HCT116 (cell line): ENCODE results near the gene F11R. TPM values are rescaled to one million over a fixed set of nuclear protein-coding genes. Genes with fewer than 3 reads are reported as not detected.
A peak's percentile ranks its signal among the peaks of the same experiment; 100 is the strongest.

ENCODE experiments used
- ATAC-seq: fragments of 200-7000 bp; cut with Tn5 transposase; 2 replicates; pipeline ENCODE4 v1.9.1; 2020; ENCODE audit warnings: mild to moderate bottlenecking, moderate library complexity
- BruUV-seq: library from RNA; stranded (reverse); fragments of 400-500 nt; replicated peaks from 2 replicates; lab custom pipeline; 2021; lab: Mats Ljungman, UMichigan
- CTCF ChIA-PET: fragments of 300-600 bp; sonication (Branson Sonifier 250); formaldehyde crosslinking; loops from one replicate; lab custom pipeline; 2021; ENCODE audit warnings: antibody characterized with exemption; lab: Charles Lee
- POLR2A ChIA-PET: fragments of 300-600, 350-600 bp; sonication (Branson Sonifier 250); formaldehyde crosslinking; loops from one replicate; lab custom pipeline; 2021; ENCODE audit warnings: antibody characterized with exemption; lab: Charles Lee
- RAD21 ChIA-PET, 2 experiments: fragments of 300-600 bp; sonication (Branson Sonifier 250); formaldehyde crosslinking; loops; one replicate each; lab custom pipeline; 2023; ENCODE audit warnings: low total read pairs in 2 of 2; ENCODE audit not compliant: uncharacterized antibody in 2 of 2, unreplicated experiment in 2 of 2, low non-redundant PET in 1 of 2; lab: Charles Lee
- DNase-seq: peaks from one replicate; pipeline ENCODE4 v3.0.0-alpha.2; 2010; ENCODE audit warnings: low read depth, low spot score
- H2AFZ ChIP-seq: fragments of 200-600 bp; shearing (Covaris generic), sonication (generic); 2 replicates; pipeline ENCODE4 v1.6.1; 2017; ENCODE audit warnings: low read depth, mixed run types, mixed read lengths, antibody characterized with exemption, low read length; ENCODE audit not compliant: poor library complexity, severe bottlenecking
- H3K27ac ChIP-seq: 2 replicates; pipeline ENCODE4 v1.5.1; 2012; ENCODE audit warnings: low read depth, low read length
- H3K27me3 ChIP-seq: fragments of 200-600 bp; sonication (generic); 2 replicates; pipeline ENCODE4 v1.6.1; 2016; ENCODE audit warnings: mixed run types, low read length, mixed read lengths; ENCODE audit not compliant: insufficient read depth
- H3K36me3 ChIP-seq, 2 experiments: fragments of 200-500 bp in 1 of 2; fragments of 200-600 bp in 1 of 2; sonication (Bioruptor generic) in 1 of 2; sonication (generic) in 1 of 2; 2 replicates each; pipeline versions ENCODE4 v1.5.1 to v1.6.1; 2014 to 2016; ENCODE audit warnings: low read length in 2 of 2, inconsistent platforms in 1 of 2, mixed read lengths in 1 of 2, mixed run types in 1 of 2; ENCODE audit not compliant: insufficient read depth in 2 of 2, control insufficient read depth in 1 of 2
- H3K4me1 ChIP-seq, 2 experiments: fragments of 200-600 bp in 1 of 2; sonication (generic) in 1 of 2; 2 replicates each; pipeline versions ENCODE4 v1.5.1 to v1.6.1; 2012 to 2017; ENCODE audit warnings: low read length in 2 of 2, inconsistent platforms in 1 of 2, mild to moderate bottlenecking in 1 of 2, mixed read lengths in 1 of 2, mixed run types in 1 of 2, moderate library complexity in 1 of 2; ENCODE audit not compliant: insufficient read depth in 2 of 2, control insufficient read depth in 1 of 2
- H3K4me2 ChIP-seq: fragments of 200-600 bp; sonication (generic); 2 replicates; pipeline ENCODE4 v1.6.1; 2017; ENCODE audit warnings: mixed run types, low read length, mixed read lengths
- H3K4me3 ChIP-seq, 2 experiments: fragments of 200-600 bp in 1 of 2; sonication (generic) in 1 of 2; replicated peaks in 1 of 2; 2 replicates each; pipeline ENCODE4 v1.5.1; 2011 to 2016; ENCODE audit warnings: low read length in 2 of 2, control low read depth in 1 of 2, low read depth in 1 of 2, mild to moderate bottlenecking in 1 of 2, mixed read lengths in 1 of 2, mixed run types in 1 of 2
- H3K79me2 ChIP-seq: fragments of 200-600 bp; sonication (generic); 2 replicates; pipeline ENCODE4 v1.6.1; 2017; ENCODE audit warnings: mild to moderate bottlenecking, mixed run types, low read length, moderate library complexity, mixed read lengths; ENCODE audit not compliant: insufficient read depth
- H3K9ac ChIP-seq: fragments of 200-600 bp; sonication (generic); 2 replicates; pipeline ENCODE4 v1.6.1; 2016; ENCODE audit warnings: low read length, mixed read lengths
- H3K9me2 ChIP-seq: fragments of 200-600 bp; sonication (generic), shearing (Covaris generic); 2 replicates; pipeline ENCODE4 v1.6.1; 2017; ENCODE audit warnings: mixed run types, mild to moderate bottlenecking, moderate library complexity; ENCODE audit not compliant: insufficient read depth
- H3K9me3 ChIP-seq, 2 experiments: fragments of 200-500 bp in 1 of 2; fragments of 200-600 bp in 1 of 2; sonication (Bioruptor generic) in 1 of 2; sonication (generic) in 1 of 2; 2 replicates each; pipeline ENCODE4 v1.6.1; 2014 to 2017; ENCODE audit warnings: low read length in 2 of 2, mixed read lengths in 2 of 2, inconsistent platforms in 1 of 2, low read depth in 1 of 2, mild to moderate bottlenecking in 1 of 2, mixed run types in 1 of 2, moderate library complexity in 1 of 2; ENCODE audit not compliant: control insufficient read depth in 1 of 2, insufficient read depth in 1 of 2
- H4K20me1 ChIP-seq: fragments of 200-600 bp; sonication (generic), shearing (Covaris generic); 2 replicates; pipeline ENCODE4 v1.6.1; 2017; ENCODE audit warnings: mixed run types, mild to moderate bottlenecking, moderate library complexity; ENCODE audit not compliant: insufficient read depth
- CBX3 ChIP-seq: IDR thresholded peaks from 2 replicates; pipeline ENCODE4 v1.6.1; 2012; ENCODE audit warnings: low read depth
- EGR1 ChIP-seq: IDR thresholded peaks from 2 replicates; pipeline ENCODE4 v1.6.1; 2012; ENCODE audit warnings: low read depth
- ELF1 ChIP-seq: IDR thresholded peaks from 2 replicates; pipeline ENCODE4 v1.6.1; 2012; ENCODE audit warnings: low read depth, borderline replicate concordance
- EZH2phosphoT487 ChIP-seq: fragments of 200-600 bp; IDR thresholded peaks from 2 replicates; pipeline ENCODE4 v1.6.1; 2018; ENCODE audit warnings: antibody characterized with exemption, borderline replicate concordance
- POLR2AphosphoS5 ChIP-seq: IDR thresholded peaks from 2 replicates; pipeline ENCODE4 v1.6.1; 2011; ENCODE audit warnings: mild to moderate bottlenecking, low read depth, low read length, moderate library complexity
- SRF ChIP-seq: IDR thresholded peaks from 2 replicates; pipeline ENCODE4 v1.6.1; 2012; ENCODE audit warnings: low read depth
- TCF7L2 ChIP-seq: IDR thresholded peaks from 2 replicates; pipeline ENCODE4 v1.7.0; 2011; ENCODE audit warnings: borderline replicate concordance, inconsistent platforms; ENCODE audit not compliant: insufficient read depth, insufficient read length; ENCODE audit errors: extremely low read depth
- YY1 ChIP-seq: IDR thresholded peaks from 2 replicates; pipeline ENCODE4 v1.6.1; 2011; ENCODE audit warnings: low read length, low read depth, moderate library complexity, mild to moderate bottlenecking; ENCODE audit not compliant: insufficient replicate concordance; ENCODE audit errors: extremely low read depth
- ZFX ChIP-seq: fragments of 450-650 bp; IDR thresholded peaks from 2 replicates; pipeline ENCODE4 v1.6.1; 2017
- ZNF274 ChIP-seq: fragments of 200-500 bp; sonication (Bioruptor generic); IDR thresholded peaks from 2 replicates; pipeline ENCODE4 v1.6.1; 2014; ENCODE audit warnings: mild to moderate bottlenecking, low read depth, low read length, inconsistent platforms
- intact Hi-C: fragments of 100-400 bp; cut with micrococcal nuclease; formaldehyde crosslinking; loops from 2 replicates; pipeline ENCODE4 v1.10.0; 2022
- total RNA-seq: library from RNA; stranded (reverse); gene quantifications from one replicate; pipeline ENCODE4 v1.2.1, GENCODE V29; 2021; ENCODE audit not compliant: unreplicated experiment
- TF ChIP-seq, protein P1 (sequence below), 3 experiments: fragments of 200-600 bp in 1 of 3; sonication (generic) in 1 of 3; IDR thresholded peaks in 2 of 3; conservative IDR thresholded peaks in 1 of 3; 2 replicates each; pipeline ENCODE4 v1.5.1; 2012 to 2017; ENCODE audit warnings: low read depth in 2 of 3, low read length in 2 of 3, antibody characterized with exemption in 1 of 3, borderline replicate concordance in 1 of 3, control low read depth in 1 of 3, mild to moderate bottlenecking in 1 of 3, mixed read lengths in 1 of 3, mixed run types in 1 of 3, moderate library complexity in 1 of 3; ENCODE audit not compliant: insufficient read depth in 1 of 3
- TF ChIP-seq, protein P2 (sequence below): IDR thresholded peaks from 2 replicates; pipeline ENCODE4 v1.6.1; 2012; ENCODE audit warnings: low read depth
- TF ChIP-seq, protein P3 (sequence below): IDR thresholded peaks from 2 replicates; pipeline ENCODE4 v1.6.1; 2012

Gene F11R
- total RNA-seq, 1 experiment from 2014 or later = 86.7 TPM

DNA sequence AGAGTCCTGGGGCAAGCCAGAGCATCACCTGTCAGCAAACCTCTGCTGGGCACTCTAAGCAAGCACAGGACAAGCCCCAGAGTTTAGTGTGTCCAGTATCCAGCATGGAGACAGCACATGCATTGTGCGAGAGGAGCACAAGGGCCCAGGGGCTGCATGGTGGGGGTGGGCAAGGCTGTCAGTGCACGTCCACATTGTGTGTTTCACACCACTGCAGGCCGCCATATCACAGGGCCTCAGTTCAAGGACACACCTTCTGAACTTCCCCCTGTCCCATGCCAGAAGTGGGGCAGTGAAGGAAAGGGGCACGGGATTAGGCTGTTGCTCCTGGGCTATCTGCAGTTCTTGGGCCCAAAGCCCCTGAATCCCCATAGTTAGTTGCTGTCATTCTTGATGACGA is 18.6 kb upstream of the F11R start:
- Histone ChIP-seq H3K79me2 (peaks cover 36% of the 10 kb centered on the region), H3K4me3 (peak overlapping the region in 1 of 2 experiments; percentile 76; a peak in 1 of 4 replicates), H3K4me1 (peaks cover 12 to 28% of the 10 kb centered on the region in 2 experiments; a peak in 3 of 4 replicates), H3K4me2 (peak overlapping the region; percentile 90), H3K27me3 (no peaks in the 10 kb centered on the region), H3K9me2 (no peaks in the 10 kb centered on the region), H3K9me3 (no peaks in the 10 kb centered on the region), H4K20me1 (no peaks in the 10 kb centered on the region)
- intact Hi-C loops = loop anchor here (2.0 kb wide), 1 partner anchor 43 kb away; no protein-coding TSS in a partner anchor
- no peak for DNase-seq
- no peak for TF ChIP-seq EGR1
- no peak for TF ChIP-seq CBX3
- no peak for TF ChIP-seq EZH2phosphoT487
- TF ChIP-seq, protein P1, sequence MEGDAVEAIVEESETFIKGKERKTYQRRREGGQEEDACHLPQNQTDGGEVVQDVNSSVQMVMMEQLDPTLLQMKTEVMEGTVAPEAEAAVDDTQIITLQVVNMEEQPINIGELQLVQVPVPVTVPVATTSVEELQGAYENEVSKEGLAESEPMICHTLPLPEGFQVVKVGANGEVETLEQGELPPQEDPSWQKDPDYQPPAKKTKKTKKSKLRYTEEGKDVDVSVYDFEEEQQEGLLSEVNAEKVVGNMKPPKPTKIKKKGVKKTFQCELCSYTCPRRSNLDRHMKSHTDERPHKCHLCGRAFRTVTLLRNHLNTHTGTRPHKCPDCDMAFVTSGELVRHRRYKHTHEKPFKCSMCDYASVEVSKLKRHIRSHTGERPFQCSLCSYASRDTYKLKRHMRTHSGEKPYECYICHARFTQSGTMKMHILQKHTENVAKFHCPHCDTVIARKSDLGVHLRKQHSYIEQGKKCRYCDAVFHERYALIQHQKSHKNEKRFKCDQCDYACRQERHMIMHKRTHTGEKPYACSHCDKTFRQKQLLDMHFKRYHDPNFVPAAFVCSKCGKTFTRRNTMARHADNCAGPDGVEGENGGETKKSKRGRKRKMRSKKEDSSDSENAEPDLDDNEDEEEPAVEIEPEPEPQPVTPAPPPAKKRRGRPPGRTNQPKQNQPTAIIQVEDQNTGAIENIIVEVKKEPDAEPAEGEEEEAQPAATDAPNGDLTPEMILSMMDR (IDR thresholded peaks at IDR 0.05 in 2 of 3, conservative IDR thresholded peaks at IDR 0.05 in 1 of 3; ENCODE audit: borderline replicate concordance in 1 of 3, insufficient read depth in 1 of 3, low read depth in 2 of 3, low read length in 2 of 3) = no peak
- TF ChIP-seq, protein P2, sequence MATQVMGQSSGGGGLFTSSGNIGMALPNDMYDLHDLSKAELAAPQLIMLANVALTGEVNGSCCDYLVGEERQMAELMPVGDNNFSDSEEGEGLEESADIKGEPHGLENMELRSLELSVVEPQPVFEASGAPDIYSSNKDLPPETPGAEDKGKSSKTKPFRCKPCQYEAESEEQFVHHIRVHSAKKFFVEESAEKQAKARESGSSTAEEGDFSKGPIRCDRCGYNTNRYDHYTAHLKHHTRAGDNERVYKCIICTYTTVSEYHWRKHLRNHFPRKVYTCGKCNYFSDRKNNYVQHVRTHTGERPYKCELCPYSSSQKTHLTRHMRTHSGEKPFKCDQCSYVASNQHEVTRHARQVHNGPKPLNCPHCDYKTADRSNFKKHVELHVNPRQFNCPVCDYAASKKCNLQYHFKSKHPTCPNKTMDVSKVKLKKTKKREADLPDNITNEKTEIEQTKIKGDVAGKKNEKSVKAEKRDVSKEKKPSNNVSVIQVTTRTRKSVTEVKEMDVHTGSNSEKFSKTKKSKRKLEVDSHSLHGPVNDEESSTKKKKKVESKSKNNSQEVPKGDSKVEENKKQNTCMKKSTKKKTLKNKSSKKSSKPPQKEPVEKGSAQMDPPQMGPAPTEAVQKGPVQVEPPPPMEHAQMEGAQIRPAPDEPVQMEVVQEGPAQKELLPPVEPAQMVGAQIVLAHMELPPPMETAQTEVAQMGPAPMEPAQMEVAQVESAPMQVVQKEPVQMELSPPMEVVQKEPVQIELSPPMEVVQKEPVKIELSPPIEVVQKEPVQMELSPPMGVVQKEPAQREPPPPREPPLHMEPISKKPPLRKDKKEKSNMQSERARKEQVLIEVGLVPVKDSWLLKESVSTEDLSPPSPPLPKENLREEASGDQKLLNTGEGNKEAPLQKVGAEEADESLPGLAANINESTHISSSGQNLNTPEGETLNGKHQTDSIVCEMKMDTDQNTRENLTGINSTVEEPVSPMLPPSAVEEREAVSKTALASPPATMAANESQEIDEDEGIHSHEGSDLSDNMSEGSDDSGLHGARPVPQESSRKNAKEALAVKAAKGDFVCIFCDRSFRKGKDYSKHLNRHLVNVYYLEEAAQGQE = no peak
- no peak for TF ChIP-seq ZFX
- no peak for TF ChIP-seq SRF
- TF ChIP-seq, protein P3, sequence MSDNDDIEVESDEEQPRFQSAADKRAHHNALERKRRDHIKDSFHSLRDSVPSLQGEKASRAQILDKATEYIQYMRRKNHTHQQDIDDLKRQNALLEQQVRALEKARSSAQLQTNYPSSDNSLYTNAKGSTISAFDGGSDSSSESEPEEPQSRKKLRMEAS = no peak
- TF ChIP-seq ZNF274 = no peak
- TF ChIP-seq YY1 = no peak
- no peak for TF ChIP-seq TCF7L2
- TF ChIP-seq ELF1 = no peak
- no peak for TF ChIP-seq POLR2AphosphoS5
- TF ChIP-seq, all 23 proteins: peak for 0
- RAD21 ChIA-PET = no interaction called here
- BruUV-seq = no TSS peak
- no peak for ATAC-seq
- peak overlapping the region; percentile 88 for H3K27ac ChIP-seq
- no peak overlapping the region for H2AFZ ChIP-seq
- CTCF ChIA-PET = interaction anchor here (1.1 kb wide), 1 partner anchor 18 kb away, joined by 5 read pairs; the partner anchor contains the start of gene F11R
- peaks cover 10 to 31% of the 10 kb centered on the region in 2 experiments; a peak in 3 of 4 replicates for H3K36me3 ChIP-seq
- no peak overlapping the region for H3K9ac ChIP-seq
- POLR2A ChIA-PET = interaction anchor here (1.0 to 2.3 kb wide), 4 partner anchors 18 to 127 kb away, joined by 4 to 24 read pairs (median 4); partner anchors contain the start of genes F11R and PPOX
